Peyer's patch (tissue), 4 donors: Measurements from ENCODE around the gene EXD3. TPM values are rescaled to one million over a fixed set of nuclear protein-coding genes. Genes with fewer than 3 reads are reported as not detected.

Experiments
- DNase-seq, 3 donors: peaks; one replicate each; pipeline ENCODE4 v3.0.0-alpha.2; 2017 to 2019
- H3K27ac ChIP-seq, 4 donors: fragments of 200-600 bp; sonication (generic); one replicate each; pipeline ENCODE4 v1.5.1; 2016 to 2019
- H3K27me3 ChIP-seq, 2 donors: fragments of 200-600 bp; sonication (generic); one replicate each; pipeline ENCODE4 v1.5.1; 2019
- H3K36me3 ChIP-seq, 3 donors: fragments of 200-600 bp; sonication (generic); one replicate each; pipeline ENCODE4 v1.5.1; 2016 to 2019
- H3K4me1 ChIP-seq, 4 donors: fragments of 200-600 bp; sonication (generic); one replicate each; pipeline ENCODE4 v1.5.1; 2016 to 2019
- H3K4me3 ChIP-seq, 4 donors: fragments of 200-600 bp; sonication (generic); 1 replicate in 3 of 4; 2 replicates in 1 of 4; pipeline ENCODE4 v1.5.1; 2016 to 2019; ENCODE audit warnings: mild to moderate bottlenecking in 1 of 4
- H3K9me3 ChIP-seq, 4 donors: fragments of 200-600 bp; sonication (generic); one replicate each; pipeline ENCODE4 v1.5.1; 2016 to 2019; ENCODE audit warnings: mild to moderate bottlenecking in 1 of 4
- CTCF ChIP-seq, 6 experiments: fragments of 450-650 bp in 4 of 6; fragments of 200-600 bp in 2 of 6; sonication (generic) in 1 of 6; IDR thresholded peaks; one replicate each; pipeline ENCODE4 v1.5.1; 2017 to 2019; ENCODE audit warnings: antibody characterized with exemption in 6 of 6, mild to moderate bottlenecking in 3 of 6, moderate library complexity in 1 of 6
- POLR2A ChIP-seq, 2 donors: fragments of 450-650 bp; IDR thresholded peaks; one replicate each; pipeline ENCODE4 v1.5.1; 2017; ENCODE audit warnings: antibody characterized with exemption in 2 of 2, mild to moderate bottlenecking in 2 of 2, moderate library complexity in 2 of 2
- total RNA-seq, 4 donors: library from RNA; depleted of rRNA; stranded (reverse); fragments of >200 nt; gene quantifications; one replicate each; pipeline ENCODE4 v1.1.0, GENCODE V29; 2016

The EXD3 gene
- total RNA-seq, 4 donors from 2014 or later = 38.7 to 82.4 (median 61.6) TPM

GRCh38 chr9:137421838-137422603 lies 941 bp downstream of the EXD3 start:
- H3K36me3 ChIP-seq = no peaks in the 10 kb centered on the region
- no peaks in the 10 kb centered on the region for H3K27me3 ChIP-seq
- H3K9me3 ChIP-seq = no peaks in the 10 kb centered on the region
- H3K4me1 ChIP-seq = peaks cover 0 to 26% (median 11%) of the 10 kb centered on the region in 4 donors
- TF ChIP-seq POLR2A (IDR thresholded peaks at IDR 0.05) = no peak
- no peak for TF ChIP-seq CTCF (IDR thresholded peaks at IDR 0.05)
- H3K4me3 ChIP-seq = peak overlapping the region; percentile 83 to 99 (median 92)
- no peak for DNase-seq
- peak overlapping the region; percentile 74 to 97 (median 78) for H3K27ac ChIP-seq

DNA sequence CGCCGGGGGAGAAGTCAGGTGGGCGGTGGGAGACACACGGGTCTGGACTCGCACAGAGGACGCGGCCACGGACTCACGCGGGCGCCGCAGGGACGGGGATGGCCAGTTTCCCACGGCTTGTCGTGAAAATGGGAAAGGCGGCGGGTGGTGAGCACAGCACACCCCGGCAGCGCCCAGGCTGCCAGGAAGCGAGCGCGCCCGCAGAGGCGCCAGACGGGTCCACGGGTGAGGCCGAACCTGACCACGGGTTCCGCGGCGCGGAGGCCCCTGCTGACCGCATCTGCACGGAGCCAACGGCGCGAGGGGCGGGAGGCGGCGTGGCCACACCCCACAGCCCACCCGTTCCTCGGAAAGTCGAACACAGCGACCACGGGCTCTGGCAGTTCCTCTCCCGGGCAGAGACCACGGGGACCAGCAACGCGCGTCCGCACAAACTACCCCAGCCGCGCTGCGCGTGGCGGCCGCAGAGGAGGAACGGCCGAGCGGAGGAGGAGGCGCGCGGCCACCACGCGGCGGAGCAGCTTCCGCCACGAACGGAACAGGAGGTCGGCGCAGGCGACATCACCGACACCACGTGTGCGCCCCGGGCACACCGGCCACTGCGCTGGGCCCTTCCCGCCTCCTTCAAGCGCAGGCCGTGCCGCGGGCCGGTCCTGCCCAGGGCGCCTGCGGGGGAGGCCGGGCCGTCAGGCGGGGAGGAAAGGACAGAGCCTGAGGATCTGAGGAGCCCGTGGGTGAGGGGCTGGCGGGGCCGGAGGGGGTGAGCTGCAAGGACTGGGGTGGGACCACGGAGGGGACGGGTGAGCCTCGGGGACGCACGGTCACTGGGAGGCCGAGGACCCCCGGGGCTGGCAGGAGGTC lies 5.6 kb downstream of the EXD3 start:
- H3K4me1 ChIP-seq = peaks cover 0 to 9% (median 5%) of the 10 kb centered on the region in 4 donors
- no peaks in the 10 kb centered on the region for H3K36me3 ChIP-seq
- no peaks in the 10 kb centered on the region for H3K27me3 ChIP-seq
- no peaks in the 10 kb centered on the region for H3K9me3 ChIP-seq
- TF ChIP-seq POLR2A (IDR thresholded peaks at IDR 0.05) (no peak), CTCF (IDR thresholded peaks at IDR 0.05) (no peak)
- peak overlapping the region in 1 of 4 donors; percentile 13 for H3K27ac ChIP-seq
- no peak for DNase-seq
- H3K4me3 ChIP-seq = peak overlapping the region in 3 of 4 donors; percentile 9 to 43 (median 31)

DNA sequence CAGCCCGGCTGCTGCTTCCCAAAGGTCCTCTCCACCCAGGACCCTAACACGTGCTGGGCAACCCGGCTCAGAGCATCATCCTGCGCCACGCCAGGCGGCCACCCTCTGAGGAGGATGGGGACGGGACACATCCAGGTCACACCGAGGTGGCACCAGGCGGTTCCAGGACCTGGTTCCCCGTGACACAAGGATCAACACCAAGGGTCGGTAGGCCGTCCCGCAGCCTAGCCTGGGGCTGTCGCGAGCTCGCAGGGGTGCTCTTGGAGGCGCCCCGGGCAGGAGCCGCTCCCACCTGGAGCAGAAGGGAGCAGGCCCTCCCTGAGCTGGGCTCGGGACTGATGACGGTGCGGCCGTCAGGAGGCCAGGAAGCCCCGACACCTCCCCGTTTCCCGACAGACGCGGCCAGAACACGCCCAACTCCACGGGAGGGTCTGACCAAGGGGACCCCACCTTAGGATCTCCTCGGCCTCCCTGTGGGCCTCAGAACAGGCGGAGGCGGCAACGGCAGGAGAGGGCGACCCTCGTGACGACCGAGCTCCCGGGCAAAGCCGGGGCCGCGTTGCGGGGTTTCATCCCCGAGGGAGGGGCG lies 6.3 kb downstream of the EXD3 start:
- peak overlapping the region in 1 of 4 donors; percentile 43 for H3K4me3 ChIP-seq
- H3K4me1 ChIP-seq = peaks cover 0 to 8% (median under 1%) of the 10 kb centered on the region in 4 donors
- TF ChIP-seq POLR2A (IDR thresholded peaks at IDR 0.05) (no peak), CTCF (IDR thresholded peaks at IDR 0.05) (no peak)
- H3K27ac ChIP-seq = no peak overlapping the region
- DNase-seq = no peak
- no peaks in the 10 kb centered on the region for H3K27me3 ChIP-seq
- no peaks in the 10 kb centered on the region for H3K36me3 ChIP-seq
- no peaks in the 10 kb centered on the region for H3K9me3 ChIP-seq

- no peaks in the 10 kb centered on the region for H3K36me3 ChIP-seq
- H3K4me3 ChIP-seq = no peak overlapping the region
- no peaks in the 10 kb centered on the region for H3K9me3 ChIP-seq
- H3K27me3 ChIP-seq = no peaks in the 10 kb centered on the region
- TF ChIP-seq POLR2A (IDR thresholded peaks at IDR 0.05) (no peak), CTCF (IDR thresholded peaks at IDR 0.05) (no peak)
- peaks cover 0 to 10% (median 2%) of the 10 kb centered on the region in 4 donors for H3K4me1 ChIP-seq
- H3K27ac ChIP-seq = no peak overlapping the region
- no peak for DNase-seq
These were observed 6.9 kb downstream of the EXD3 start for GRCh38 chr9:137416006-137416562.

DNA sequence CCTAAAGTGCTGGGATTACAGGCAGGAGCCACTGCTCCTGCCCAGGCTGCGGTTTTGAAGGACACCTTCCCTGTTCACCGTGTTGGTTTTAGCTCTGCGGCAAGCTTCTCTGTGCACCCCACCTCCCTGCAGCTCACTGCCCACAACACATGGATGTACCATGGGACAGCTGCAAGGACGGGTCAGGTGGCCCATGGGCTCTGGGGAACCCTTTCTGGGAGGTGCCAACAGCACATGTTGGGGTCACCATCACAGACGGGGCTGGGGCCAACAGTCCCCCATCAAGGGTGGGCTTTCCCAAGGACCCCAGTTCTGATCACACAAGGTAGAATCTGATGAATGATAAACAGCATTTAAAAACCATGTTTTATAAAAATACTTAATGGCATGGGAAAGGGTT lies 7.5 kb downstream of the EXD3 start:
- no peak for DNase-seq
- TF ChIP-seq POLR2A (IDR thresholded peaks at IDR 0.05) (no peak), CTCF (IDR thresholded peaks at IDR 0.05) (no peak)
- peaks cover 0 to 17% (median 4%) of the 10 kb centered on the region in 4 donors for H3K4me1 ChIP-seq
- no peak overlapping the region for H3K4me3 ChIP-seq
- H3K9me3 ChIP-seq = no peaks in the 10 kb centered on the region
- no peaks in the 10 kb centered on the region for H3K36me3 ChIP-seq
- no peak overlapping the region for H3K27ac ChIP-seq
- no peaks in the 10 kb centered on the region for H3K27me3 ChIP-seq
